ENCODE data around the gene CLTB. TPM values are rescaled to one million over a fixed set of nuclear protein-coding genes. Genes with fewer than 3 reads are reported as not detected.

The CLTB gene
- total and polyA plus RNA-seq, 2 experiments from 2014 or later = 26.8 to 34.0 TPM

- Mint-ChIP-seq H3K27me3 (ENCODE audit: insufficient read depth, low read depth, poor library complexity) (peaks cover 2% of the 10 kb centered on the region), H3K9me3 (no peaks in the 10 kb centered on the region), H3K27ac (no peak overlapping the region), H3K4me3 (no peak overlapping the region), H3K4me1 (no peaks in the 10 kb centered on the region), H3K36me3 (ENCODE audit: low read depth) (peaks cover 27% of the 10 kb centered on the region)
- H2AFZ ChIP-seq = no peak overlapping the region
- no peaks in the 10 kb centered on the region for H3K27me3 ChIP-seq (ENCODE audit: insufficient read depth)
- no peaks in the 10 kb centered on the region for H3K79me2 ChIP-seq (replicated peaks; ENCODE audit: insufficient read depth)
- H3K4me2 ChIP-seq = no peak overlapping the region
- no peak for TF ChIP-seq STAT1 (IDR thresholded peaks at IDR 0.05; ENCODE audit: unreplicated experiment)
- TF ChIP-seq, protein P1, sequence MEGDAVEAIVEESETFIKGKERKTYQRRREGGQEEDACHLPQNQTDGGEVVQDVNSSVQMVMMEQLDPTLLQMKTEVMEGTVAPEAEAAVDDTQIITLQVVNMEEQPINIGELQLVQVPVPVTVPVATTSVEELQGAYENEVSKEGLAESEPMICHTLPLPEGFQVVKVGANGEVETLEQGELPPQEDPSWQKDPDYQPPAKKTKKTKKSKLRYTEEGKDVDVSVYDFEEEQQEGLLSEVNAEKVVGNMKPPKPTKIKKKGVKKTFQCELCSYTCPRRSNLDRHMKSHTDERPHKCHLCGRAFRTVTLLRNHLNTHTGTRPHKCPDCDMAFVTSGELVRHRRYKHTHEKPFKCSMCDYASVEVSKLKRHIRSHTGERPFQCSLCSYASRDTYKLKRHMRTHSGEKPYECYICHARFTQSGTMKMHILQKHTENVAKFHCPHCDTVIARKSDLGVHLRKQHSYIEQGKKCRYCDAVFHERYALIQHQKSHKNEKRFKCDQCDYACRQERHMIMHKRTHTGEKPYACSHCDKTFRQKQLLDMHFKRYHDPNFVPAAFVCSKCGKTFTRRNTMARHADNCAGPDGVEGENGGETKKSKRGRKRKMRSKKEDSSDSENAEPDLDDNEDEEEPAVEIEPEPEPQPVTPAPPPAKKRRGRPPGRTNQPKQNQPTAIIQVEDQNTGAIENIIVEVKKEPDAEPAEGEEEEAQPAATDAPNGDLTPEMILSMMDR (conservative IDR thresholded peaks at IDR 0.05; ENCODE audit: low read depth in 2 of 2) = no peak
- TF ChIP-seq ZNF331 (CRISPR knock-in tag; IDR thresholded peaks at IDR 0.05; ENCODE audit: low read depth) = no peak
- no peak for TF ChIP-seq CREB1 (CRISPR knock-in tag; IDR thresholded peaks at IDR 0.05; ENCODE audit: low read depth)
- no peak for TF ChIP-seq JUNB (IDR thresholded peaks at IDR 0.05; ENCODE audit: unreplicated experiment)
- no peak for TF ChIP-seq EZH2 (IDR thresholded peaks at IDR 0.05; ENCODE audit: low read depth, unreplicated experiment)
- no peak for TF ChIP-seq ETS1 (IDR thresholded peaks at IDR 0.05)
- TF ChIP-seq, protein P2, sequence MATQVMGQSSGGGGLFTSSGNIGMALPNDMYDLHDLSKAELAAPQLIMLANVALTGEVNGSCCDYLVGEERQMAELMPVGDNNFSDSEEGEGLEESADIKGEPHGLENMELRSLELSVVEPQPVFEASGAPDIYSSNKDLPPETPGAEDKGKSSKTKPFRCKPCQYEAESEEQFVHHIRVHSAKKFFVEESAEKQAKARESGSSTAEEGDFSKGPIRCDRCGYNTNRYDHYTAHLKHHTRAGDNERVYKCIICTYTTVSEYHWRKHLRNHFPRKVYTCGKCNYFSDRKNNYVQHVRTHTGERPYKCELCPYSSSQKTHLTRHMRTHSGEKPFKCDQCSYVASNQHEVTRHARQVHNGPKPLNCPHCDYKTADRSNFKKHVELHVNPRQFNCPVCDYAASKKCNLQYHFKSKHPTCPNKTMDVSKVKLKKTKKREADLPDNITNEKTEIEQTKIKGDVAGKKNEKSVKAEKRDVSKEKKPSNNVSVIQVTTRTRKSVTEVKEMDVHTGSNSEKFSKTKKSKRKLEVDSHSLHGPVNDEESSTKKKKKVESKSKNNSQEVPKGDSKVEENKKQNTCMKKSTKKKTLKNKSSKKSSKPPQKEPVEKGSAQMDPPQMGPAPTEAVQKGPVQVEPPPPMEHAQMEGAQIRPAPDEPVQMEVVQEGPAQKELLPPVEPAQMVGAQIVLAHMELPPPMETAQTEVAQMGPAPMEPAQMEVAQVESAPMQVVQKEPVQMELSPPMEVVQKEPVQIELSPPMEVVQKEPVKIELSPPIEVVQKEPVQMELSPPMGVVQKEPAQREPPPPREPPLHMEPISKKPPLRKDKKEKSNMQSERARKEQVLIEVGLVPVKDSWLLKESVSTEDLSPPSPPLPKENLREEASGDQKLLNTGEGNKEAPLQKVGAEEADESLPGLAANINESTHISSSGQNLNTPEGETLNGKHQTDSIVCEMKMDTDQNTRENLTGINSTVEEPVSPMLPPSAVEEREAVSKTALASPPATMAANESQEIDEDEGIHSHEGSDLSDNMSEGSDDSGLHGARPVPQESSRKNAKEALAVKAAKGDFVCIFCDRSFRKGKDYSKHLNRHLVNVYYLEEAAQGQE (IDR thresholded peaks at IDR 0.05; ENCODE audit: unreplicated experiment) = no peak
- TF ChIP-seq ZNF114 (CRISPR knock-in tag; IDR thresholded peaks at IDR 0.05) = no peak
- TF ChIP-seq, protein P3, sequence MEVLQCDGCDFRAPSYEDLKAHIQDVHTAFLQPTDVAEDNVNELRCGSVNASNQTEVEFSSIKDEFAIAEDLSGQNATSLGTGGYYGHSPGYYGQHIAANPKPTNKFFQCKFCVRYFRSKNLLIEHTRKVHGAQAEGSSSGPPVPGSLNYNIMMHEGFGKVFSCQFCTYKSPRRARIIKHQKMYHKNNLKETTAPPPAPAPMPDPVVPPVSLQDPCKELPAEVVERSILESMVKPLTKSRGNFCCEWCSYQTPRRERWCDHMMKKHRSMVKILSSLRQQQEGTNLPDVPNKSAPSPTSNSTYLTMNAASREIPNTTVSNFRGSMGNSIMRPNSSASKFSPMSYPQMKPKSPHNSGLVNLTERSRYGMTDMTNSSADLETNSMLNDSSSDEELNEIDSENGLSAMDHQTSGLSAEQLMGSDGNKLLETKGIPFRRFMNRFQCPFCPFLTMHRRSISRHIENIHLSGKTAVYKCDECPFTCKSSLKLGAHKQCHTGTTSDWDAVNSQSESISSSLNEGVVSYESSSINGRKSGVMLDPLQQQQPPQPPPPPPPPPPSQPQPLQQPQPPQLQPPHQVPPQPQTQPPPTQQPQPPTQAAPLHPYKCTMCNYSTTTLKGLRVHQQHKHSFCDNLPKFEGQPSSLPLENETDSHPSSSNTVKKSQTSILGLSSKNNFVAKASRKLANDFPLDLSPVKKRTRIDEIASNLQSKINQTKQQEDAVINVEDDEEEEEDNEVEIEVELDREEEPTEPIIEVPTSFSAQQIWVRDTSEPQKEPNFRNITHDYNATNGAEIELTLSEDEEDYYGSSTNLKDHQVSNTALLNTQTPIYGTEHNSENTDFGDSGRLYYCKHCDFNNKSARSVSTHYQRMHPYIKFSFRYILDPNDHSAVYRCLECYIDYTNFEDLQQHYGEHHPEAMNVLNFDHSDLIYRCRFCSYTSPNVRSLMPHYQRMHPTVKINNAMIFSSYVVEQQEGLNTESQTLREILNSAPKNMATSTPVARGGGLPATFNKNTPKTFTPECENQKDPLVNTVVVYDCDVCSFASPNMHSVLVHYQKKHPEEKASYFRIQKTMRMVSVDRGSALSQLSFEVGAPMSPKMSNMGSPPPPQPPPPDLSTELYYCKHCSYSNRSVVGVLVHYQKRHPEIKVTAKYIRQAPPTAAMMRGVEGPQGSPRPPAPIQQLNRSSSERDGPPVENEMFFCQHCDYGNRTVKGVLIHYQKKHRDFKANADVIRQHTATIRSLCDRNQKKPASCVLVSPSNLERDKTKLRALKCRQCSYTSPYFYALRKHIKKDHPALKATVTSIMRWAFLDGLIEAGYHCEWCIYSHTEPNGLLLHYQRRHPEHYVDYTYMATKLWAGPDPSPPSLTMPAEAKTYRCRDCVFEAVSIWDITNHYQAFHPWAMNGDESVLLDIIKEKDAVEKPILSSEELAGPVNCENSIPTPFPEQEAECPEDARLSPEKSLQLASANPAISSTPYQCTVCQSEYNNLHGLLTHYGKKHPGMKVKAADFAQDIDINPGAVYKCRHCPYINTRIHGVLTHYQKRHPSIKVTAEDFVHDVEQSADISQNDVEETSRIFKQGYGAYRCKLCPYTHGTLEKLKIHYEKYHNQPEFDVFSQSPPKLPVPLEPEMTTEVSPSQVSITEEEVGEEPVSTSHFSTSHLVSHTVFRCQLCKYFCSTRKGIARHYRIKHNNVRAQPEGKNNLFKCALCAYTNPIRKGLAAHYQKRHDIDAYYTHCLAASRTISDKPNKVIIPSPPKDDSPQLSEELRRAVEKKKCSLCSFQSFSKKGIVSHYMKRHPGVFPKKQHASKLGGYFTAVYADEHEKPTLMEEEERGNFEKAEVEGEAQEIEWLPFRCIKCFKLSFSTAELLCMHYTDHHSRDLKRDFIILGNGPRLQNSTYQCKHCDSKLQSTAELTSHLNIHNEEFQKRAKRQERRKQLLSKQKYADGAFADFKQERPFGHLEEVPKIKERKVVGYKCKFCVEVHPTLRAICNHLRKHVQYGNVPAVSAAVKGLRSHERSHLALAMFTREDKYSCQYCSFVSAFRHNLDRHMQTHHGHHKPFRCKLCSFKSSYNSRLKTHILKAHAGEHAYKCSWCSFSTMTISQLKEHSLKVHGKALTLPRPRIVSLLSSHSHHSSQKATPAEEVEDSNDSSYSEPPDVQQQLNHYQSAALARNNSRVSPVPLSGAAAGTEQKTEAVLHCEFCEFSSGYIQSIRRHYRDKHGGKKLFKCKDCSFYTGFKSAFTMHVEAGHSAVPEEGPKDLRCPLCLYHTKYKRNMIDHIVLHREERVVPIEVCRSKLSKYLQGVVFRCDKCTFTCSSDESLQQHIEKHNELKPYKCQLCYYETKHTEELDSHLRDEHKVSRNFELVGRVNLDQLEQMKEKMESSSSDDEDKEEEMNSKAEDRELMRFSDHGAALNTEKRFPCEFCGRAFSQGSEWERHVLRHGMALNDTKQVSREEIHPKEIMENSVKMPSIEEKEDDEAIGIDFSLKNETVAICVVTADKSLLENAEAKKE (CRISPR knock-in tag; IDR thresholded peaks at IDR 0.05) = no peak
- TF ChIP-seq EZH2phosphoT487 (IDR thresholded peaks at IDR 0.05; ENCODE audit: unreplicated experiment) = no peak
- TF ChIP-seq NANOG (IDR thresholded peaks at IDR 0.05; ENCODE audit: borderline replicate concordance) = no peak
- TF ChIP-seq POLR2AphosphoS5 (IDR thresholded peaks at IDR 0.05; ENCODE audit: low read depth) = no peak
- H3K36me3 ChIP-seq (ENCODE audit: insufficient read depth) = peaks cover 10% of the 10 kb centered on the region; the same call in 1 of the 2 replicates
- no peaks in the 10 kb centered on the region; the same call in 1 of the 2 replicates for H4K20me1 ChIP-seq (replicated peaks; ENCODE audit: insufficient read depth)
- no peaks in the 10 kb centered on the region for H3K4me1 ChIP-seq (ENCODE audit: insufficient read depth)
- H3K9me2 ChIP-seq (ENCODE audit: insufficient read depth) = no peaks in the 10 kb centered on the region
- no peak overlapping the region for H3K4me3 ChIP-seq
- H3K27ac ChIP-seq (ENCODE audit: low read depth) = no peak overlapping the region; the same call in 1 of the 2 replicates
- DNase-seq (ENCODE audit: low spot score) = no peak
- no peaks in the 10 kb centered on the region for H3F3A ChIP-seq (replicated peaks; ENCODE audit: low read depth)
- ATAC-seq = no peak
These were observed 73.4 kb downstream of the CLTB start for GRCh38 chr5:176342766-176343458.
